ENCODE results near the gene ZNF230. TPM values are rescaled to one million over a fixed set of nuclear protein-coding genes. Genes with fewer than 3 reads are reported as not detected.

Gene ZNF230
- total RNA-seq, 1 donor from 2014 or later: 6.5 TPM

GRCh38 chr19:44032001-44032610 is 29.3 kb downstream of the ZNF230 start:
- H3K27me3 Mint-ChIP-seq (ENCODE audit: low read depth): peaks cover 5% of the 10 kb centered on the region
- peaks cover 6% of the 10 kb centered on the region for H3K4me1 Mint-ChIP-seq
- H3K27ac Mint-ChIP-seq (ENCODE audit: unreplicated experiment): no peak overlapping the region
- TF ChIP-seq CTCF (conservative IDR thresholded peaks at IDR 0.05): no peak
- H3K36me3 Mint-ChIP-seq (ENCODE audit: low read depth): peaks cover 80% of the 10 kb centered on the region
- no peak overlapping the region for H3K4me3 Mint-ChIP-seq
- peaks cover 37% of the 10 kb centered on the region for H3K9me3 Mint-ChIP-seq
- no peak for DNase-seq (ENCODE audit: low read depth, low spot score)

DNA sequence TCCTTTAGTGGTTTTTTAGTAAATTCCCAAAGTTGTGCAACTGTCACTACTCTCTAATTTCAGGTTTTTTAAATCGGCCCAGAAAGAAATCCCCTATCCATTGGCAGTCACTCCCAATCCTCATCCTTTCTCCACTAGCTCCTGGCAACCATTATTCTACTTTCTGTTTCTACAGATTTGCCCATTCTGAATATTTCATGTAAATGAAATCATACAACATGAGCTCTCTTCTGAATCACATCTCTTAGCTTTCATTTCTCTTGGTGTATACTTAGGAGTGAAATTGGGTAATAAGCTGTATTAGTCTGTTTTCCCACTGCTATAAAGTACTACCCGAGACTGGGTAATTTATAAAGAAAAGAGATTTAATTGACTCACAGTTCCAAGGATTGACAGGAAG is 39.4 kb downstream of the ZNF230 start:
- no peak for TF ChIP-seq CTCF (conservative IDR thresholded peaks at IDR 0.05)
- H3K27me3 Mint-ChIP-seq (ENCODE audit: low read depth): peaks cover 56% of the 10 kb centered on the region

GRCh38 chr19:44050740-44051649 is 48.2 kb downstream of the ZNF230 start:
- Mint-ChIP-seq H3K27me3 (ENCODE audit: low read depth) (peaks cover 40% of the 10 kb centered on the region), H3K9me3 (no peaks in the 10 kb centered on the region), H3K4me3 (peak overlapping the region; percentile 94), H3K27ac (ENCODE audit: unreplicated experiment) (no peak overlapping the region), H3K36me3 (ENCODE audit: low read depth) (peaks cover 18% of the 10 kb centered on the region), H3K4me1 (peaks cover 24% of the 10 kb centered on the region)
- TF ChIP-seq CTCF (conservative IDR thresholded peaks at IDR 0.05): no peak
- no peak for DNase-seq (ENCODE audit: low read depth, low spot score)

More for the DNA sequence above, 39.4 kb downstream of the ZNF230 start:
- peaks cover 26% of the 10 kb centered on the region for H3K9me3 Mint-ChIP-seq
- no peaks in the 10 kb centered on the region for H3K4me1 Mint-ChIP-seq
- DNase-seq (ENCODE audit: low read depth, low spot score): no peak
- no peak overlapping the region for H3K4me3 Mint-ChIP-seq
- H3K36me3 Mint-ChIP-seq (ENCODE audit: low read depth): no peaks in the 10 kb centered on the region
- no peak overlapping the region for H3K27ac Mint-ChIP-seq (ENCODE audit: unreplicated experiment)

DNA sequence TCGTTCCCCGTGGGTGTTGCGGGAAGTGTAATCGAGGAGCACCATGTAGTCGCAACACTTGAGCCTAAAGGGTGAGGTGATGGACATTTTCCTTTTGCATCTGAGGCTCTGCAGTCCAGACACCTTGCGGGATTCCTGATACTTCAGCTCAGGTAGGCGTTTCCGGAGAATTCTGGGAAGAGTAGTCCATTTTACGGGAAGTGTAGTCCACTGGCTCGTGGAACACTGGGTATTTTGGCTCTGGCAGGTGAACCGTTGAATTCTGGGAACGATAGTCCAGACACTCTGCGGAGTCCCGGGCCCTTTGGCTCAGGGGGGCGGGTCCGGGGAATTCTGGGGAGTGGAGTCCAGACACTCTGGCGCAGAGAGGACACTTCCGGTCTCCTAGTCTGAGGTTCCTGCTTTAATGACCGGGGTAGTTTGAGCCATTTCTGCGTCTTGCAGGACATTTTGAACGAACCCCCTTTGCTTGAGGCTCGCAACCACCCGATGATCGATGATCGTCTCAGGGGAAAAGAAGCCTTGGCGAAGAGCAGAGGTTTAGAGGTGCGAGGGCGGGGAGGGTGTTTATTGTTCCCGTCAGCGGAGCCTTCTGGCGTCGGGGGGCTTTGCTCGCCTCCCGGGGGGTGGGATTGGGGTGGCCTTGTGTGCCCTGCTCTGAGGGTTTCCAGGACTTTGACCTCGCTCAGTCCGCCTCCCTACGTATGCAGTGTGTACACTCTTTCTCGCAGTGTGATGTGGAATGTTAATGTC is 49.1 kb downstream of the ZNF230 start, which contains the start of gene ZNF223:
Gene ZNF223, plus strand, starts transcription at position 387 of the 753 bp plus-strand sequence. CDS start 3,141 bp downstream, outside the sequence.
- Mint-ChIP-seq H3K27ac (ENCODE audit: unreplicated experiment) (peak within 1 kb of the TSS; percentile 97), H3K27me3 (ENCODE audit: low read depth) (peaks cover 36% of the 10 kb centered on the region), H3K4me3 (peak within 1 kb of the TSS; percentile 94), H3K9me3 (no peaks in the 10 kb centered on the region), H3K36me3 (ENCODE audit: low read depth) (peaks cover 21% of the 10 kb centered on the region), H3K4me1 (peaks cover 24% of the 10 kb centered on the region)
- peak; percentile 80 for DNase-seq (ENCODE audit: low read depth, low spot score)
- TF ChIP-seq CTCF (conservative IDR thresholded peaks at IDR 0.05): no peak

DNA sequence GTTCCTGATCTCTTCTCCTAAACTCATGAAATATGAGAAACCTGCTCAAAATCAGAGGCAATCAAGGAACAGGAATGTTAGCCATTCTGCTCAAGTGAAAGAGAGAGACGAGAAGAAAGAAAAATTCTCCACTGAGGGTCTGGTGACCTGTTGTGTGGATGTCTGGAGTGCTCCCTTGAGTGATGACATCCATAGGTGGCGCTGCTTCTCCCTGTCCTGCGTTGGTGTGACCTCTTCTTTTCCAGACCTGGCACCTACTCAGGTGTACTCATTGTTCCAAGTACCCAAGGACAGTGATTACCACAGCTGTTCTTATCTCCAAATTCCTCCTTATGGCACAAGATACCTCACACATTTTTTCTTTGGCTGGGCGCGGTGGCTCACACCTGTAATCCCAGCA is 53.1 kb downstream of the ZNF230 start:
- Mint-ChIP-seq H3K9me3 (no peaks in the 10 kb centered on the region), H3K36me3 (ENCODE audit: low read depth) (peaks cover 41% of the 10 kb centered on the region), H3K27ac (ENCODE audit: unreplicated experiment) (no peak overlapping the region), H3K4me1 (peaks cover 24% of the 10 kb centered on the region), H3K27me3 (ENCODE audit: low read depth) (peaks cover 5% of the 10 kb centered on the region), H3K4me3 (no peak overlapping the region)
- TF ChIP-seq CTCF (conservative IDR thresholded peaks at IDR 0.05): no peak
- no peak for DNase-seq (ENCODE audit: low read depth, low spot score)
